H9 (cell line): ENCODE results near the gene SLC38A9. TPM values are rescaled to one million over a fixed set of nuclear protein-coding genes. Genes with fewer than 3 reads are reported as not detected.

Source experiments
- DNase-seq: peaks from one replicate; pipeline ENCODE4 v3.0.0-alpha.2; 2017
- H2AFZ ChIP-seq: one replicate; pipeline ENCODE4 v1.6.1; 2013; ENCODE audit warnings: mild to moderate bottlenecking, low read length, control low read depth, moderate library complexity
- H2AK5ac ChIP-seq: 2 replicates; pipeline ENCODE4 v1.6.1; 2013; ENCODE audit warnings: low read length, control low read depth, mixed read lengths; ENCODE audit not compliant: insufficient read length
- H2BK120ac ChIP-seq: one replicate; pipeline ENCODE4 v1.6.1; 2013; ENCODE audit warnings: low read depth, mild to moderate bottlenecking, low read length, control low read depth, inconsistent platforms; ENCODE audit not compliant: poor library complexity, severe bottlenecking
- H2BK12ac ChIP-seq: 2 replicates; pipeline ENCODE4 v1.6.1; 2013; ENCODE audit warnings: low read length, control low read depth, mixed read lengths, low read depth; ENCODE audit not compliant: insufficient read length
- H2BK15ac ChIP-seq: 2 replicates; pipeline ENCODE4 v1.6.1; 2013; ENCODE audit warnings: low read depth, low read length, control low read depth
- H2BK20ac ChIP-seq: one replicate; pipeline ENCODE4 v1.6.1; 2013; ENCODE audit warnings: low read depth, mild to moderate bottlenecking, low read length, control low read depth, inconsistent platforms; ENCODE audit not compliant: poor library complexity, severe bottlenecking
- H2BK5ac ChIP-seq: 2 replicates; pipeline ENCODE4 v1.6.1; 2013; ENCODE audit warnings: low read length, control low read depth, mixed read lengths; ENCODE audit not compliant: insufficient read length
- H3K14ac ChIP-seq: 2 replicates; pipeline ENCODE4 v1.6.1; 2013; ENCODE audit warnings: low read length, control low read depth; ENCODE audit not compliant: insufficient read depth
- H3K18ac ChIP-seq: 2 replicates; pipeline ENCODE4 v1.6.1; 2013; ENCODE audit warnings: low read depth, mild to moderate bottlenecking, mixed read lengths, low read length, control low read depth; ENCODE audit not compliant: insufficient read length
- H3K23ac ChIP-seq: 2 replicates; pipeline ENCODE4 v1.6.1; 2013; ENCODE audit warnings: low read length, control low read depth, mixed read lengths, low read depth; ENCODE audit not compliant: insufficient read length
- H3K23me2 ChIP-seq: 2 replicates; pipeline ENCODE4 v1.6.1; 2013; ENCODE audit warnings: low read depth, mild to moderate bottlenecking, mixed read lengths, low read length, control low read depth; ENCODE audit not compliant: insufficient read length, poor library complexity, severe bottlenecking
- H3K27ac ChIP-seq: 2 replicates; pipeline ENCODE4 v1.5.1; 2013; ENCODE audit warnings: low read length, control low read depth, mixed read lengths, low read depth; ENCODE audit not compliant: insufficient read length
- H3K27me3 ChIP-seq: 2 replicates; pipeline ENCODE4 v1.6.1; 2013; ENCODE audit warnings: low read length, control low read depth, inconsistent platforms; ENCODE audit not compliant: insufficient read depth
- H3K4ac ChIP-seq: 2 replicates; pipeline ENCODE4 v1.6.1; 2013; ENCODE audit warnings: low read depth, mild to moderate bottlenecking, control low read depth, inconsistent platforms, low read length, moderate library complexity
- H3K4me1 ChIP-seq: 2 replicates; pipeline ENCODE4 v1.6.1; 2013; ENCODE audit warnings: low read length, control low read depth, inconsistent platforms; ENCODE audit not compliant: insufficient read depth
- H3K4me2 ChIP-seq: 2 replicates; pipeline ENCODE4 v1.6.1; 2013; ENCODE audit warnings: low read length, control low read depth, mixed read lengths; ENCODE audit not compliant: insufficient read length, insufficient read depth
- H3K56ac ChIP-seq: 2 replicates; pipeline ENCODE4 v1.6.1; 2013; ENCODE audit warnings: low read depth, mild to moderate bottlenecking, mixed read lengths, low read length, control low read depth; ENCODE audit not compliant: insufficient read length
- H3K79me1 ChIP-seq: 2 replicates; pipeline ENCODE4 v1.6.1; 2013; ENCODE audit warnings: low read depth, mild to moderate bottlenecking, moderate library complexity, low read length, control low read depth, inconsistent platforms; ENCODE audit not compliant: insufficient read depth, poor library complexity, severe bottlenecking
- H3K79me2 ChIP-seq: 2 replicates; pipeline ENCODE4 v1.6.1; 2013; ENCODE audit warnings: low read length, control low read depth, inconsistent platforms; ENCODE audit not compliant: insufficient read depth
- H3K9ac ChIP-seq: 2 replicates; pipeline ENCODE4 v1.6.1; 2013; ENCODE audit warnings: low read length, control low read depth, mixed read lengths; ENCODE audit not compliant: insufficient read length; ENCODE audit errors: extremely low read depth
- H3K9me3 ChIP-seq: one replicate; pipeline ENCODE4 v1.6.1; 2013; ENCODE audit warnings: low read depth, low read length, inconsistent platforms; ENCODE audit not compliant: control insufficient read depth
- H3T11ph ChIP-seq: one replicate; pipeline ENCODE4 v1.6.1; 2013; ENCODE audit warnings: mild to moderate bottlenecking, low read length, control low read depth, inconsistent platforms
- H4K20me1 ChIP-seq: one replicate; pipeline ENCODE4 v1.6.1; 2013; ENCODE audit not compliant: control insufficient read depth, insufficient read length, insufficient read depth
- H4K5ac ChIP-seq: 2 replicates; pipeline ENCODE4 v1.6.1; 2013; ENCODE audit warnings: low read depth, mild to moderate bottlenecking, mixed read lengths, low read length, control low read depth; ENCODE audit not compliant: insufficient read length
- H4K8ac ChIP-seq: replicated peaks from 2 replicates; pipeline ENCODE4 v1.6.1; 2013; ENCODE audit warnings: low read length, control low read depth, mixed read lengths, low read depth; ENCODE audit not compliant: insufficient read length
- H4K91ac ChIP-seq: 2 replicates; pipeline ENCODE4 v1.6.1; 2013; ENCODE audit warnings: low read depth, mild to moderate bottlenecking, moderate library complexity, mixed read lengths, low read length, control low read depth; ENCODE audit not compliant: insufficient read length
- H3K27ac Mint-ChIP-seq, 3 experiments: 2 replicates in 2 of 3; 3 replicates in 1 of 3; pipeline ENCODE4 v1.8.0; 2020 to 2021; ENCODE audit warnings: mixed read lengths in 3 of 3, mild to moderate bottlenecking in 1 of 3, moderate library complexity in 1 of 3
- H3K27me3 Mint-ChIP-seq: 2 replicates; pipeline ENCODE4 v1.8.0; 2021; ENCODE audit warnings: low read depth, mild to moderate bottlenecking, moderate library complexity, mixed read lengths
- H3K36me3 Mint-ChIP-seq, 3 experiments: 2 replicates in 2 of 3; 3 replicates in 1 of 3; pipeline ENCODE4 v1.8.0; 2020 to 2021; ENCODE audit warnings: low read depth in 3 of 3, mixed read lengths in 3 of 3; ENCODE audit not compliant: insufficient read depth in 1 of 3
- H3K4me1 Mint-ChIP-seq, 2 experiments: 2 replicates each; pipeline ENCODE4 v1.8.0; 2020; ENCODE audit warnings: mixed read lengths in 2 of 2
- H3K4me3 Mint-ChIP-seq, 2 experiments: 2 replicates in 1 of 2; 3 replicates in 1 of 2; pipeline ENCODE4 v1.8.0; 2020 to 2021; ENCODE audit warnings: mild to moderate bottlenecking in 2 of 2, mixed read lengths in 2 of 2, moderate library complexity in 1 of 2
- H3K9me3 Mint-ChIP-seq, 2 experiments: 2 replicates in 1 of 2; 3 replicates in 1 of 2; pipeline ENCODE4 v1.8.0; 2020; ENCODE audit warnings: mild to moderate bottlenecking in 2 of 2, mixed read lengths in 2 of 2, moderate library complexity in 1 of 2
- CTCF ChIP-seq: fragments of 200-600 bp; sonication (generic); conservative IDR thresholded peaks from 3 replicates; pipeline ENCODE4 v1.8.0; 2021; ENCODE audit warnings: antibody characterized with exemption, mild to moderate bottlenecking
- WGBS: extraction: QIAGEN DNeasy Blood & Tissue Kit; methylation state at CpG from one replicate; pipeline ENCODE4 v1.1.7; 2013; ENCODE audit warnings: missing lambda C conversion rate, low lambda C conversion rate, mixed read lengths; ENCODE audit not compliant: insufficient read length; ENCODE audit errors: extremely low coverage; 5-methylcytosine and 5-hydroxymethylcytosine counted together
- total RNA-seq: library from RNA; stranded (reverse); gene quantifications from 2 replicates; pipeline ENCODE4 v1.2.1, GENCODE V29; 2021

Gene SLC38A9
- total RNA-seq, 1 experiment from 2014 or later: 48.5 TPM

GRCh38 chr5:55623789-55624188, 88.3 kb downstream of the SLC38A9 start:
- DNase-seq: no peak
- peaks cover 44 to 61% of the 10 kb centered on the region in 2 experiments for H3K4me1 Mint-ChIP-seq
- Histone ChIP-seq H3K9me3 (no peaks in the 10 kb centered on the region), H3K56ac (no peak overlapping the region), H3K79me2 (no peaks in the 10 kb centered on the region), H3T11ph (no peak overlapping the region), H2AK5ac (no peak overlapping the region), H2BK15ac (no peak overlapping the region), H4K20me1 (no peaks in the 10 kb centered on the region), H4K91ac (no peak overlapping the region), H2BK20ac (no peak overlapping the region), H2BK5ac (no peak overlapping the region), H3K4ac (no peak overlapping the region), H4K8ac (no peak overlapping the region), H3K4me1 (peaks cover 2% of the 10 kb centered on the region; the same call in 1 of the 2 replicates), H3K18ac (no peak overlapping the region), H3K9ac (no peak overlapping the region), H4K5ac (no peak overlapping the region), H3K23ac (no peak overlapping the region), H3K14ac (no peak overlapping the region), H2AFZ (no peak overlapping the region), H2BK12ac (no peak overlapping the region), H3K27me3 (no peaks in the 10 kb centered on the region), H3K23me2 (no peaks in the 10 kb centered on the region), H3K79me1 (no peaks in the 10 kb centered on the region), H2BK120ac (no peak overlapping the region), H3K27ac (no peak overlapping the region), H3K4me2 (no peak overlapping the region)
- no peaks in the 10 kb centered on the region for H3K27me3 Mint-ChIP-seq
- H3K9me3 Mint-ChIP-seq: no peaks in the 10 kb centered on the region
- no peak for TF ChIP-seq CTCF
- no CpG with 5 or more reads among the region's 1 CpG for WGBS
- peaks cover 0 to 4% (median 3%) of the 10 kb centered on the region in 3 experiments; a peak in 2 of 7 replicates for H3K36me3 Mint-ChIP-seq
- H3K27ac Mint-ChIP-seq: peak overlapping the region in 2 of 3 experiments; percentile 38 to 99; a peak in 5 of 7 replicates
- no peak overlapping the region for H3K4me3 Mint-ChIP-seq
